Gastrocnemius medialis (tissue), 4 donors: ENCODE data around the gene CLEC4E.

Experiments used
- POLR2A ChIP-seq, 2 donors: fragments of 450-650 bp; IDR thresholded peaks; one replicate each; pipeline ENCODE4 v1.6.1; 2017; ENCODE audit warnings: antibody characterized with exemption in 2 of 2, mild to moderate bottlenecking in 2 of 2, moderate library complexity in 2 of 2
- TF ChIP-seq, protein P1 (sequence below), 5 experiments: fragments of 450-650 bp in 3 of 5; fragments of 200-600 bp in 2 of 5; sonication (generic) in 2 of 5; IDR thresholded peaks in 4 of 5; conservative IDR thresholded peaks in 1 of 5; 1 replicate in 4 of 5; 2 replicates in 1 of 5; pipeline ENCODE4 v1.5.1; 2016 to 2019; ENCODE audit warnings: antibody characterized with exemption in 5 of 5, mild to moderate bottlenecking in 3 of 5, moderate library complexity in 3 of 5

GRCh38 chr12:8504351-8504750, 36.4 kb downstream of the CLEC4E start:
- no peak for TF ChIP-seq POLR2A (IDR thresholded peaks at IDR 0.05)
- TF ChIP-seq, protein P1, sequence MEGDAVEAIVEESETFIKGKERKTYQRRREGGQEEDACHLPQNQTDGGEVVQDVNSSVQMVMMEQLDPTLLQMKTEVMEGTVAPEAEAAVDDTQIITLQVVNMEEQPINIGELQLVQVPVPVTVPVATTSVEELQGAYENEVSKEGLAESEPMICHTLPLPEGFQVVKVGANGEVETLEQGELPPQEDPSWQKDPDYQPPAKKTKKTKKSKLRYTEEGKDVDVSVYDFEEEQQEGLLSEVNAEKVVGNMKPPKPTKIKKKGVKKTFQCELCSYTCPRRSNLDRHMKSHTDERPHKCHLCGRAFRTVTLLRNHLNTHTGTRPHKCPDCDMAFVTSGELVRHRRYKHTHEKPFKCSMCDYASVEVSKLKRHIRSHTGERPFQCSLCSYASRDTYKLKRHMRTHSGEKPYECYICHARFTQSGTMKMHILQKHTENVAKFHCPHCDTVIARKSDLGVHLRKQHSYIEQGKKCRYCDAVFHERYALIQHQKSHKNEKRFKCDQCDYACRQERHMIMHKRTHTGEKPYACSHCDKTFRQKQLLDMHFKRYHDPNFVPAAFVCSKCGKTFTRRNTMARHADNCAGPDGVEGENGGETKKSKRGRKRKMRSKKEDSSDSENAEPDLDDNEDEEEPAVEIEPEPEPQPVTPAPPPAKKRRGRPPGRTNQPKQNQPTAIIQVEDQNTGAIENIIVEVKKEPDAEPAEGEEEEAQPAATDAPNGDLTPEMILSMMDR (IDR thresholded peaks at IDR 0.05 in 4 of 5, conservative IDR thresholded peaks at IDR 0.05 in 1 of 5), result no peak
